Activated CD4-positive, alpha-beta memory T cell treated with anti-CD3 and anti-CD28 coated beads, Interleukin-2, amount 10 ng/mL, durations not matched to agents 7 days and 5 days (primary cell): Measurements from ENCODE around the gene CDRT4. TPM values are rescaled to one million over a fixed set of nuclear protein-coding genes. Genes with fewer than 3 reads are reported as not detected.

Experiments
- CTCF ChIA-PET: fragments of 350-600 bp; sonication (Branson Sonifier 250); formaldehyde crosslinking; loops from one replicate; lab custom pipeline; 2021; ENCODE audit warnings: antibody characterized with exemption, inconsistent platforms; lab: Charles Lee
- POLR2A ChIA-PET: fragments of 350-600 bp; sonication (Branson Sonifier 250); formaldehyde crosslinking; loops from one replicate; lab custom pipeline; 2021; ENCODE audit warnings: antibody characterized with exemption; lab: Charles Lee
- DNase-seq: peaks from one replicate; pipeline ENCODE4 v3.0.0-alpha.2; 2020
- H3K27ac Mint-ChIP-seq: one replicate; pipeline ENCODE4 v1.8.0; 2021; ENCODE audit warnings: mild to moderate bottlenecking, mixed read lengths
- H3K27me3 Mint-ChIP-seq: one replicate; pipeline ENCODE4 v1.8.0; 2021; ENCODE audit warnings: mixed read lengths
- H3K36me3 Mint-ChIP-seq: one replicate; pipeline ENCODE4 v1.8.0; 2021; ENCODE audit warnings: low read depth, mixed read lengths
- H3K4me1 Mint-ChIP-seq: one replicate; pipeline ENCODE4 v1.8.0; 2021; ENCODE audit warnings: mixed read lengths
- H3K4me3 Mint-ChIP-seq: one replicate; pipeline ENCODE4 v1.8.0; 2021; ENCODE audit warnings: mild to moderate bottlenecking, mixed read lengths
- H3K9me3 Mint-ChIP-seq: one replicate; pipeline ENCODE4 v1.8.0; 2021; ENCODE audit warnings: mixed read lengths
- total RNA-seq, 2 experiments: library from RNA; stranded (reverse); gene quantifications; one replicate each; pipeline ENCODE4 v1.2.3, GENCODE V29; 2021

CDRT4 gene
- total RNA-seq, 2 experiments from 2014 or later, result 5.1 to 5.3 TPM

DNA sequence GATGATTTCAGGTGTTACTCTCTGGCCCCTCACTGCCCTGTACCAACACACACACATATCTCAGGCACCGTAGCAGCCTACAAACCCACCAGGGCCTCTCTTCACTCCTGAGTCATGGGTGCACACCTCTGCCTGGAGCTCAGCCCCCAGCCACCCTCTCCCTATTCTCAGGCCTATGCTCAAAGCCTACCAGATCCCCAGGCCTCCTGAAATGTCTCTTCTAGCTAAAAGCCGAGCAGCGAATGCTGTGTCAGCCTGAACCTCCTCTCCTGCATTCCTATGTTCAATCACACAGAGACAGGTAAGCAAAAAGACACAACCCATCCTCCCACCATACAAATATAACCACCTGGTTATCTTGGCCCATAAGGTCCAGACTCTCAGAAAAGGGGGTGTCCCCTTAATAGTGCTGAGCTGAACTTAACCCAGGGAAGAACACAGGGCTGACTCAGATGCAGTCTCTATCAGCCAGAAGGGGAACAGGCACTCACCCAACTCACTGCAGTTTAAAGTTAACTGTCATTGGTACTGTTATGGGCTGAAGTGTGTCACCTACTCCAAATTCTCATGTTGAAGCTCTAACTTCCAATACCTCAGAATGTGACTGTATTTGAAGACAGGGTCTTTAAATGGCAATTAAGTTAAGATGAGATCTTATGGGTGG lies 64.0 kb downstream of the CDRT4 start:
- ChIA-PET CTCF (no interaction called here), POLR2A (no interaction called here)
- H3K27me3 Mint-ChIP-seq, result no peaks in the 10 kb centered on the region
- no peak overlapping the region for H3K4me3 Mint-ChIP-seq
- no peaks in the 10 kb centered on the region for H3K9me3 Mint-ChIP-seq
- no peak for DNase-seq
- H3K27ac Mint-ChIP-seq, result no peak overlapping the region
- H3K4me1 Mint-ChIP-seq, result no peaks in the 10 kb centered on the region
- no peaks in the 10 kb centered on the region for H3K36me3 Mint-ChIP-seq

DNA sequence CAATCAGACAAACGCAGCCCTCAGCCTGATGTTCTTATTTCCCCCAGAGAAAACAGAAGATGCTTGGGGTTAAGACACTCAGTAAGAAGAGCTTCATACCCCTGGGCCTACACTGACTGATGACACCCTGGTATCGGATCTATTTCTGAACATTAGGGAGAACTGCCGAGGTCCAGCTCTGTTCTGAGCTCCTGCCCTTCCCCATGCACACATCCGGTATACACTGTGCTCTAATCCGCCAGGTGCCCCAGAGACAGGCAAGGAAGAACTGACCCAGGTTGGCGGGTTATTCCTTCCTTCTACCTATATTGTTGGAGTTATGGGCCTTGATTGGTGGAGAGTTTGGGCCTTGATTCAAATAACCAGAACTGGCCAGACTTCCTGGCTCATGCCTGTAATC lies 68.0 kb downstream of the CDRT4 start:
- Mint-ChIP-seq H3K4me1 (no peaks in the 10 kb centered on the region), H3K36me3 (no peaks in the 10 kb centered on the region), H3K27me3 (peaks cover 6% of the 10 kb centered on the region), H3K9me3 (no peaks in the 10 kb centered on the region), H3K4me3 (no peak overlapping the region), H3K27ac (no peak overlapping the region)
- ChIA-PET CTCF (no interaction called here), POLR2A (no interaction called here)
- no peak for DNase-seq

DNA sequence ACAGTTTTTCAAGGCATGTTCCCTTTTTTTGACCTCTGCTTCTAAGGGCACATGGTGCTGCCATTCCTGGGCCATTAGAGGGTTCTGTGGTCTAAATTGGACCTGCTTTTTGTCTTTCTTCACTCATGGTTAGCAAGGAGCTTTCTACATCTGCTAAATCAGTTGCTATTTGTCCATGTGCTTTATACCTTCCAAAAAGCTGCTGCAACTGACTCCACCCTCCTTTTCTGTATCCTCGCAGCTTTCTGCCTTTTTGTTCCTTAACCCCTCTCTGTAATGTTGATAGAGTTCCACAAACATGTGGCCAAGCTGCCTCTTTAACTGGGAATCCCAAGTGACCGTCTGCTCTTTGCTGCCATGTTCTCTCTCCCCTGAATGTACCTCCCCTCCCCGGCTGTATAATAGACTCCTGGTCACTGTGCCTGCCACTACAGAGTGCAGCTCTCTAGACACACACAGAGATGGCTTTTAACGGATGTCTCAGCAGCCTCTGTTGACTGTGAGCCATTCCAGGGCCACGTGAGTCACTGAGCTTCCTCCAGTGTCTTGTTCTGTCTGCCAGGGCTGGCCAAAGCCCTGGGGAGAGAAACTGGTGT lies 68.6 kb downstream of the CDRT4 start:
- H3K9me3 Mint-ChIP-seq, result no peaks in the 10 kb centered on the region
- H3K4me3 Mint-ChIP-seq, result no peak overlapping the region
- no peak for DNase-seq
- H3K27ac Mint-ChIP-seq, result no peak overlapping the region
- no peaks in the 10 kb centered on the region for H3K4me1 Mint-ChIP-seq
- POLR2A ChIA-PET, result no interaction called here
- CTCF ChIA-PET, result no interaction called here
- peaks cover 6% of the 10 kb centered on the region for H3K27me3 Mint-ChIP-seq
- no peaks in the 10 kb centered on the region for H3K36me3 Mint-ChIP-seq

DNA sequence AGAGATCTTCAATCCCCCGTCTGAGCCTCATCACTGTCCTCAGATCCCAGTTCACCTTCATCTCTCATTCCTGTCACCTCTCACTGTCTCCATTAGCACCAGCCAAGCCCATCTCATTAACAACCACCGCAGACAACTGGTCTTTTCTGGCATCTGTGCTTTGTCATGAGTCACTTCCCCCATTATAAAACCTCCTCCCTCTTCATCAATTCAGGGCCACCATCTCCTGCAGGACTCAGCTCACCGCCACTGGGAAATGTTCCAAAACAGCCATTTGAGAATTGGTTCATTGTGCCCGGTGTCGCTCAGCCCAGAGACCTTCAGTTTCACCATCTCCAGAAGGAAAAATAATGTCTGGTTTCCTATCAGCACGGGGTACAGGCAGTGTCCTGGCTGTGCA lies 69.1 kb downstream of the CDRT4 start:
- H3K4me3 Mint-ChIP-seq, result no peak overlapping the region
- no peaks in the 10 kb centered on the region for H3K4me1 Mint-ChIP-seq
- H3K27me3 Mint-ChIP-seq, result peaks cover 8% of the 10 kb centered on the region
- no peaks in the 10 kb centered on the region for H3K9me3 Mint-ChIP-seq
- H3K27ac Mint-ChIP-seq, result no peak overlapping the region
- POLR2A ChIA-PET, result no interaction called here
- no peaks in the 10 kb centered on the region for H3K36me3 Mint-ChIP-seq
- CTCF ChIA-PET, result no interaction called here
- DNase-seq, result no peak

DNA sequence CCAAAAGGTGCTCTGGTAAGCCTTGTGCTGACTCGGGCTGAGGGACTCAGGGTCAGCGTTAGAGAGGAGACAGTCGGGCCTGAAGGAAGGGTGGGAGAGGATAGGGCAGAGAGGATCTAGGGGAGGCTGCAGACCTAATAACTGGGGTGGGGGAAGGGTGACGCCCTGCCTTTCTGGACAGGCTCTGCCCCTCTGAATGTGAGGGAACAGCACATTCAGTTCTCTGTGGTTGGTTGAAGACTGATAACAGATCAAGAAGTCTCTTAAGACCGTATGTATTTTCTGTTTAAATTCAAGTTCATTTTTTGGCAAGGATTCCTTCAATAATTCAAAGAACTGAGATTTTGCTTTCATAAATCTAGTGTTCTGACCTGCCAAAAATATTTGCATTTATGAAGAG lies 69.8 kb downstream of the CDRT4 start:
- Mint-ChIP-seq H3K36me3 (no peaks in the 10 kb centered on the region), H3K27me3 (peaks cover 8% of the 10 kb centered on the region), H3K4me3 (no peak overlapping the region), H3K4me1 (no peaks in the 10 kb centered on the region), H3K27ac (no peak overlapping the region), H3K9me3 (no peaks in the 10 kb centered on the region)
- CTCF ChIA-PET, result no interaction called here
- POLR2A ChIA-PET, result no interaction called here
- no peak for DNase-seq

DNA sequence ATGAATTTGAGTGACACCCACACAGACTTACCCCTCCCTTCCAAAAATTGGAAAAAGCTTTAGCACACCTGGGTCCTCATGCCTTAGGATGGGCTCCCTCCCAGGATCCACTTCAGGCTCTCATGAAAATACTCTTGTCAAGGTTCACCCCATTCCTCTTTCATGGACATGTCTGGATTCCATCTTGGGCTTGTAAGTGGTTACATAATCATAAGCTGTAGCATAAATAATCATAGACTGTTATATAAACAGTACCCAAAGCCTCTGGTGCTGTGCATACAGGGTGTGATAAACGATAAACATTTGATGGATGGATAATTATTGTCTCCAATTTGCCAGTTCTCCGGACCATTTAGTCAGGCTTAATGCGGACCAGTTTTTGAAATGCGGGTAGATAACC lies 72.3 kb downstream of the CDRT4 start:
- no peaks in the 10 kb centered on the region for H3K36me3 Mint-ChIP-seq
- CTCF ChIA-PET, result no interaction called here

DNA sequence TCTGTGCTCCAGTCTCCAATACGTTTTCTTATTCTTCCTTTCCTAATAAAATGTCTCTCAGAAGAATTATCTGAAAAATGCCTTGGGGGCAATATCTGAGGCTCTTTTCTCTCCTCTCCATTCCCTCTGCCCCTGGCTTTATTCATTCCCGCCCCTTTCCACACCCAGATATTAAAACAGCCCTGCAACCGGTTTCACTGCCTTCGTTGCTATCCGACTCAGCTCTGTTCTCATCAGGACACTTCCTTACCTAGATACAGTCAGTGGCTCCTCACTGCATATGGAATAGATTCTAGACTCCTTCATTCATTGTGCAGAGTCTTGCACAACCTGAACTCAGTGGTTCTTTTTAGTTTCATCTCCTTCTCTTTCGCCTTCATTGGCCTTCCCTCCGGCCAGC lies 74.0 kb downstream of the CDRT4 start:
- peaks cover 10% of the 10 kb centered on the region for H3K27me3 Mint-ChIP-seq
- H3K4me1 Mint-ChIP-seq, result no peaks in the 10 kb centered on the region
- ChIA-PET POLR2A (no interaction called here), CTCF (no interaction called here)
- H3K9me3 Mint-ChIP-seq, result no peaks in the 10 kb centered on the region
- no peaks in the 10 kb centered on the region for H3K36me3 Mint-ChIP-seq
- H3K27ac Mint-ChIP-seq, result no peak overlapping the region
- no peak overlapping the region for H3K4me3 Mint-ChIP-seq
- no peak for DNase-seq

More for the DNA sequence above, 72.3 kb downstream of the CDRT4 start:
- Mint-ChIP-seq H3K9me3 (no peaks in the 10 kb centered on the region), H3K4me3 (no peak overlapping the region), H3K27ac (no peak overlapping the region), H3K27me3 (peaks cover 8% of the 10 kb centered on the region), H3K4me1 (no peaks in the 10 kb centered on the region)
- DNase-seq, result no peak
- POLR2A ChIA-PET, result no interaction called here

DNA sequence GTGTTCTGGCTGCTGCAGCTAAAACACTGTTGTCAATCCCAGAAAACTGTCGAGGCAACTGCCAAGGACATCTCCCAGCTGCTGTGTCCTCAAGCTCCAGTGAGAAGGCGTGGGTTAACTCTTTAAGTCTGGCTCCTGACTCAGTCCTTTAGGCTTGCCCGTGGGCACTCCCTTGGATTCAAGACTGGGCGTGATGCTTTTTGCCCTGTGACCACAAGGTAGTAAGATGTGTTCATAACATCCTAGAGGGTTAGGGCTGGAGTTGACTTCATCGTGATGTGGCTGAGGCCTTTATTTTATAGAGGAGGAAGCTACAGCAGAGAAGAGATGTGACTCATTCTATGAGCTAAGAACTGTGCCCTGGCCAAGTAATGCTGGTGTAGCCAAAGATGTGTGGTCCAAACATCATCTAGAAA lies 75.1 kb downstream of the CDRT4 start:
- ChIA-PET CTCF (no interaction called here), POLR2A (no interaction called here)
- Mint-ChIP-seq H3K27ac (no peak overlapping the region), H3K9me3 (no peaks in the 10 kb centered on the region), H3K36me3 (no peaks in the 10 kb centered on the region), H3K4me3 (no peak overlapping the region), H3K4me1 (no peaks in the 10 kb centered on the region), H3K27me3 (peaks cover 10% of the 10 kb centered on the region)
- DNase-seq, result no peak

DNA sequence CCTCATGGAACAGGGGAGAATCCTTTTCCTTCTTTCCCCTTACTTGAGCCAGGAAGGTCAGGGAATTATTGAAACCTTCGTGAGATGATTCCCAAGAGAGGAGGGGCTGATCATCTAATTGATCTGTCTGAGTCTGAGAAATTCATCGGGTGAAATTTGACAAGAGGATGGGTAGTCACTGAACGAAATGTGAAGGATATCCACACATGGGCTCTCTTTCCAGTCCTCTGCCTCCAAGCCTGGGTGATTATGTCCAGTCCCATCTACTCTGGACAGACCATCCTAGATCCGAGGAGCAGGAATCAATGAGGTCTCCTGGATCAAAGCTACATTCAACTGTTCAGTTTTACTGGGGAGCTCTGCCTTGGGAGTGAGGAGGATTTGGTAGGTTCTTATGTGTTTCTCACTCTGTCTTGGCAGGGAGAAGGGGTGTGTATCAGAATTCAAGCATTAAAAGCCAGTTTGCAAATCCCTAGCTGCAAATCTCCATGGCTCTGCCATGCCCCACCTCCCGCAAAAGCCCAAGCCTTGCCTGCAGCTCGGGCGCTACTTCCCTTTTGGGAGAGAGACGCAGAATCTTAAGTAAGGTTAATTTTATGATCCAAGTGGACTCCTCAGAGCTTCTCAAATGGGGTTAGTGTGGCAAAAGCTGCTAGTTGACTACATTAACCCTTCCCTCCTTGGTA lies 78.9 kb downstream of the CDRT4 start:
- H3K4me1 Mint-ChIP-seq, result no peaks in the 10 kb centered on the region
- no peaks in the 10 kb centered on the region for H3K36me3 Mint-ChIP-seq
- no peak overlapping the region for H3K4me3 Mint-ChIP-seq
- peaks cover 4% of the 10 kb centered on the region for H3K27me3 Mint-ChIP-seq
- ChIA-PET POLR2A (no interaction called here), CTCF (no interaction called here)
- no peak for DNase-seq
- H3K9me3 Mint-ChIP-seq, result no peaks in the 10 kb centered on the region
- H3K27ac Mint-ChIP-seq, result no peak overlapping the region

DNA sequence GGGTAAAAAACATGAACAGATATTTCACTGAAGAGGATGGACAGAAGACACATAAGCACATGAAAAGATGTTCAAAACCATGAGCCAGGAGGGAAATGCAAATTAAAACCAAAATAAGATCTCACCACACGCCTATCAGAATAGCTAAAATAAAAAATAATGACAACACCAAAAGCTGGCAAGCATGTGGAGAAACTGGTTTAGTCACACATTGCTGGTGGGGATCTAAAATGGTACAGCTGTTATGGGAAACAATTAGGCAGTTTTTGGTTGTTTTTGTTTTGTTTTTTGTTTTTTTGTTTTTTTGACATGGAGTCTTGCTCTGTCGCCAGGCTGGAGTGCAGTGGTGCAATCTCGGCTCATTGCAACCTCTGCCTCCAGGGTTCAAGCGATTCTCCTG lies 81.3 kb downstream of the CDRT4 start:
- no peaks in the 10 kb centered on the region for H3K4me1 Mint-ChIP-seq
- H3K27me3 Mint-ChIP-seq, result peaks cover 6% of the 10 kb centered on the region
- ChIA-PET POLR2A (no interaction called here), CTCF (no interaction called here)
- no peaks in the 10 kb centered on the region for H3K36me3 Mint-ChIP-seq
- no peak for DNase-seq
- no peaks in the 10 kb centered on the region for H3K9me3 Mint-ChIP-seq
- no peak overlapping the region for H3K4me3 Mint-ChIP-seq
- H3K27ac Mint-ChIP-seq, result no peak overlapping the region

Other genes with a start within 250 kb of the CDRT4 start
- not detected for gene PMP22, start 202.3 kb downstream of the CDRT4 start, total RNA-seq
- gene TEKT3, start 126.0 kb downstream of the CDRT4 start, total RNA-seq, result under 1 TPM in 1 of 2 experiments, not detected in 1; 0.25 TPM
- gene TVP23C, start 95.9 kb upstream of the CDRT4 start, total RNA-seq, result 10 to 100 TPM; 18.0 to 19.3 TPM
- under 1 TPM; 0.15 to 0.35 TPM for gene FBXW10B, start 152.1 kb upstream of the CDRT4 start, total RNA-seq
- gene TRIM16, start 216.7 kb upstream of the CDRT4 start, total RNA-seq, result 1 to 10 TPM; 8.7 to 8.9 TPM
- gene ZNF286A, start 232.1 kb upstream of the CDRT4 start, total RNA-seq, result 10 to 100 TPM; 18.1 to 20.0 TPM